22Rv1 (cell line): ENCODE measurements around the gene TMEM271.

Experiments used
- CTCF ChIP-seq: fragments of 450-650 bp; IDR thresholded peaks from 2 replicates; pipeline ENCODE4 v1.5.1; 2017; ENCODE audit warnings: mild to moderate bottlenecking
- ZFX ChIP-seq: fragments of 450-650 bp; IDR thresholded peaks from 2 replicates; pipeline ENCODE4 v1.6.1; 2017; ENCODE audit warnings: antibody characterized with exemption, borderline replicate concordance

DNA sequence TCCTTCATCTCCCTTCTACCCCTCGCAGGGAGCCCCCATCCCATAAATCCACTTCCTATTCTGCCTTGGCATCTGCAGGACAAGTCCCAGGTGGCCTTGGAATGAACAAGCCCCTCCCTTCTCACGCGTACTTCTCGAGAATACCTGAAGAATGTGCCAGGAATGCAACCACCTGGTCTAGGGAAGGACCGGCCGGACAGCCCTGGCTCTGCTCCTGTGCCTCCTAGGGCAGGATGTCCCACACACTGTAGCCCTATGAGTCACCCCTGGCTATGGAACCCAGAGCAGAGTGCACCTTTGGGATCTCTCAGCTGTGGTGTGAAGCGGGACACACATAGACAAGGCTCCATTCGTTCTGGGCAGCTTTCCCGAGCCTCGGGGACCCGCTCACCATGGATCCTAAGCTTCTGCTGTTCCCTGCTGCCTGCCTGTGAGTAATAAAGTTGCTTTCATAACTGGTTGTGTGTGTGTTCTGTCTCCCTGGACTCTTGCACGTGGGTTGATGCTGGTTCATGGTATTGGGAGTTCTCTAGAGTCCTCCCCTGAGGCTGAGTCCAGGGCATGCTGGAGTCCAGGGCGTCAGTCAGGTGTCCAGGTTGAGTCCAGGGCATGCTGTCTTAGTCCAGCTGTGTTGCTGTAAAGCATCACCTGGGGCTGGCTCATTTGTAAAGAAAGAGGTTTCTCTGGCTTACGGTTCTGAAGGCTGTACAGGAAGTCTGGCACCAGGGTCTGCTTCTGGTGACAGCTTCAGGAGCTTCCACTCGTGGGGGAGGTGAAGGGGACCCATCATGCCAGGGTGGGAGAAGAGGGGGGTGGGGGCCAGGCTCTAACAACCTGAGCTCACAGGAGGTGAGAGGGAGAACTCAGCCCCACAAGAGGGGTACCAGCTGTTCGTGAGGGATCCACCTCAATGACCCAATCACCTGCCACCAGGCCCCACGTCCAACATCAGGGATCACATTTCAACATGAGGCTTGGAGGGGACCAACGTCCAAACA lies 41.8 kb upstream of the TMEM271 start:
- TF ChIP-seq CTCF (no peak), ZFX (no peak)
